CD4-positive, alpha-beta T cell treated with Interleukin-6 at 100 ng/mL for 8 hours (primary cell): ENCODE results near the gene ACER3.
"Not testable (repeated sequence)": the region's sequence is repeated elsewhere in the genome, so short reads cannot be mapped to it uniquely, and the experiment has no call there.

Experiments used
- DNase-seq: peaks from one replicate; pipeline ENCODE4 v3.0.0-alpha.2; 2020; ENCODE audit warnings: mixed read lengths, low spot score

The ACER3 gene

GRCh38 chr11:76995081-76995576 is 134.4 kb downstream of the ACER3 start:
- no peak for DNase-seq

- no peak for DNase-seq
Measured at GRCh38 chr11:76997512-76997911, 136.8 kb downstream of the ACER3 start.

- DNase-seq = no peak
Measured at GRCh38 chr11:76999597-76999996, 138.9 kb downstream of the ACER3 start.

- DNase-seq = no peak
Measured at GRCh38 chr11:77001613-77002012, 140.9 kb downstream of the ACER3 start.

GRCh38 chr11:77002776-77003175 is 142.1 kb downstream of the ACER3 start:
- no peak for DNase-seq

- no peak for DNase-seq
Measured at GRCh38 chr11:77003963-77004362, 143.2 kb downstream of the ACER3 start.

- no peak for DNase-seq
Measured at GRCh38 chr11:77009533-77010160, 148.9 kb downstream of the ACER3 start.

- DNase-seq = no peak
Measured at GRCh38 chr11:77014669-77015068, 154.0 kb downstream of the ACER3 start.

GRCh38 chr11:77018396-77018924 is 157.7 kb downstream of the ACER3 start:
- not testable (repeated sequence) for DNase-seq

GRCh38 chr11:77019976-77020595 is 159.4 kb downstream of the ACER3 start:
- DNase-seq = no peak

GRCh38 chr11:77020734-77021133 is 160.0 kb downstream of the ACER3 start:
- DNase-seq = no peak

- DNase-seq = no peak
Measured at GRCh38 chr11:77024745-77025144, 164.0 kb downstream of the ACER3 start.

- DNase-seq = no peak
Measured at GRCh38 chr11:77026221-77026620, 165.5 kb downstream of the ACER3 start.

- no peak for DNase-seq
Measured at GRCh38 chr11:77026743-77027142, 166.0 kb downstream of the ACER3 start.

GRCh38 chr11:77027275-77027674 is 166.6 kb downstream of the ACER3 start:
- no peak for DNase-seq

GRCh38 chr11:77029829-77030228 is 169.1 kb downstream of the ACER3 start:
- DNase-seq = no peak

GRCh38 chr11:77030834-77031414 is 170.2 kb downstream of the ACER3 start:
- no peak for DNase-seq

- DNase-seq = no peak
Measured at GRCh38 chr11:77031599-77031998, 170.9 kb downstream of the ACER3 start.

- DNase-seq = no peak
Measured at GRCh38 chr11:77035039-77035438, 174.3 kb downstream of the ACER3 start.

GRCh38 chr11:77035580-77035979 is 174.9 kb downstream of the ACER3 start:
- no peak for DNase-seq

GRCh38 chr11:77036398-77036797 is 175.7 kb downstream of the ACER3 start:
- no peak for DNase-seq

GRCh38 chr11:77037057-77037456 is 176.3 kb downstream of the ACER3 start:
- no peak for DNase-seq
